H1 (cell line): Measurements from ENCODE around the gene EXD2. TPM values are rescaled to one million over a fixed set of nuclear protein-coding genes. Genes with fewer than 3 reads are reported as not detected.
A peak's percentile ranks its signal among the peaks of the same experiment; 100 is the strongest.

Source experiments
- CTCF ChIA-PET: fragments of 300-600 bp; sonication (Branson Sonifier 250); formaldehyde crosslinking; loops from one replicate; lab custom pipeline; 2021; ENCODE audit not compliant: partially characterized antibody; lab: Charles Lee
- POLR2A ChIA-PET: fragments of 300-600 bp; sonication (Branson Sonifier 250); formaldehyde crosslinking; loops from one replicate; lab custom pipeline; 2021; ENCODE audit warnings: inconsistent platforms; ENCODE audit not compliant: partially characterized antibody; lab: Charles Lee
- DNase-seq, 2 experiments: peaks; one replicate each; pipeline versions ENCODE4 v3.0.0 to v3.0.0-alpha.2; 2010 to 2022; ENCODE audit warnings: low spot score in 2 of 2, low read depth in 1 of 2, mixed read lengths in 1 of 2
- FAIRE-seq: peaks from 2 replicates; lab custom pipeline; 2011; peaks lifted over from hg19 to GRCh38; lab: Jason Lieb, UNC
- H2AFZ ChIP-seq: 2 replicates; pipeline ENCODE4 v1.8.1; 2012; ENCODE audit warnings: low read length, inconsistent platforms
- H2AK5ac ChIP-seq: 2 replicates; pipeline ENCODE4 v1.6.1; 2013; ENCODE audit warnings: low read depth, low read length
- H2BK120ac ChIP-seq: replicated peaks from 2 replicates; pipeline ENCODE3; 2013; ENCODE audit warnings: low read depth, low read length, inconsistent platforms
- H2BK12ac ChIP-seq: 2 replicates; pipeline ENCODE4 v1.6.1; 2013; ENCODE audit warnings: low read depth, low read length
- H2BK15ac ChIP-seq: 2 replicates; pipeline ENCODE4 v1.6.1; 2013; ENCODE audit warnings: low read length
- H2BK20ac ChIP-seq: 2 replicates; pipeline ENCODE4 v1.6.1; 2013; ENCODE audit warnings: low read length
- H2BK5ac ChIP-seq: 2 replicates; pipeline ENCODE4 v1.6.1; 2013; ENCODE audit warnings: low read depth, low read length
- H3K14ac ChIP-seq: 2 replicates; pipeline ENCODE4 v1.6.1; 2013; ENCODE audit warnings: inconsistent platforms; ENCODE audit not compliant: insufficient read length
- H3K18ac ChIP-seq: 2 replicates; pipeline ENCODE4 v1.6.1; 2013; ENCODE audit warnings: low read length; ENCODE audit errors: extremely low read depth
- H3K23ac ChIP-seq: 2 replicates; pipeline ENCODE4 v1.6.1; 2013; ENCODE audit warnings: inconsistent platforms; ENCODE audit not compliant: insufficient read length
- H3K23me2 ChIP-seq: 2 replicates; pipeline ENCODE4 v1.6.1; 2013; ENCODE audit warnings: low read depth, low read length
- H3K27ac ChIP-seq: 2 replicates; pipeline ENCODE4 v1.6.1; 2011; ENCODE audit warnings: low read depth, low read length, inconsistent platforms
- H3K27me3 ChIP-seq, 4 experiments: replicated peaks in 1 of 4; 1 replicate in 1 of 4; 2 replicates in 3 of 4; pipeline versions ENCODE4 v1.6.1 to v1.8.1; 2011 to 2013; ENCODE audit warnings: low read length in 3 of 4, mild to moderate bottlenecking in 3 of 4, inconsistent platforms in 2 of 4, mixed read lengths in 2 of 4, moderate library complexity in 1 of 4; ENCODE audit not compliant: control insufficient read depth in 3 of 4, insufficient read depth in 3 of 4; ENCODE audit errors: extremely low read depth in 1 of 4
- H3K36me3 ChIP-seq, 4 experiments: 2 replicates each; pipeline versions ENCODE4 v1.6.1 to v1.8.1; 2011 to 2013; ENCODE audit warnings: mild to moderate bottlenecking in 4 of 4, low read length in 3 of 4, moderate library complexity in 2 of 4, control low read depth in 1 of 4, inconsistent platforms in 1 of 4; ENCODE audit not compliant: insufficient read depth in 4 of 4, control insufficient read depth in 2 of 4
- H3K4ac ChIP-seq: replicated peaks from 2 replicates; pipeline ENCODE3; 2013; ENCODE audit warnings: low read length, low read depth, mixed read lengths, inconsistent platforms; ENCODE audit not compliant: insufficient read length
- H3K4me1 ChIP-seq, 4 experiments: replicated peaks in 1 of 4; 1 replicate in 1 of 4; 2 replicates in 3 of 4; pipeline versions ENCODE4 v1.6.1 to v1.8.1; 2011 to 2013; ENCODE audit warnings: low read length in 3 of 4, inconsistent platforms in 2 of 4, mixed read lengths in 1 of 4; ENCODE audit not compliant: insufficient read depth in 4 of 4, control insufficient read depth in 3 of 4
- H3K4me2 ChIP-seq, 2 experiments: 2 replicates each; pipeline versions ENCODE4 v1.6.1 to v1.8.1; 2011 to 2013; ENCODE audit warnings: low read depth in 2 of 2, low read length in 2 of 2, control low read depth in 1 of 2, inconsistent platforms in 1 of 2, mild to moderate bottlenecking in 1 of 2; ENCODE audit not compliant: insufficient read depth in 1 of 2
- H3K4me3 ChIP-seq, 4 experiments: fragments of 200-600, 300-600 bp in 1 of 4; sonication (generic), shearing (Covaris generic), sonication (Bioruptor Twin) in 1 of 4; 2 replicates each; pipeline versions ENCODE4 v1.5.1 to v1.8.1; 2011 to 2016; ENCODE audit warnings: low read length in 4 of 4, low read depth in 3 of 4, control low read depth in 2 of 4, inconsistent platforms in 2 of 4, mild to moderate bottlenecking in 2 of 4, mixed read lengths in 1 of 4, moderate library complexity in 1 of 4; ENCODE audit not compliant: insufficient read depth in 2 of 4; ENCODE audit errors: extremely low read depth in 1 of 4
- H3K56ac ChIP-seq: replicated peaks from 2 replicates; pipeline ENCODE3; 2013; ENCODE audit warnings: low read depth, mild to moderate bottlenecking, mixed read lengths, low read length, inconsistent platforms; ENCODE audit not compliant: insufficient read length
- H3K79me1 ChIP-seq: 2 replicates; pipeline ENCODE4 v1.6.1; 2013; ENCODE audit warnings: low read depth, low read length, control low read depth
- H3K79me2 ChIP-seq, 2 experiments: 2 replicates each; pipeline versions ENCODE4 v1.6.1 to v1.8.1; 2012 to 2013; ENCODE audit warnings: low read length in 2 of 2, mild to moderate bottlenecking in 2 of 2, inconsistent platforms in 1 of 2; ENCODE audit not compliant: insufficient read depth in 2 of 2, control insufficient read depth in 1 of 2
- H3K9ac ChIP-seq, 4 experiments: replicated peaks in 1 of 4; 1 replicate in 1 of 4; 2 replicates in 3 of 4; pipeline versions ENCODE4 v1.6.1 to v1.8.1; 2011 to 2013; ENCODE audit warnings: low read depth in 3 of 4, low read length in 3 of 4, control low read depth in 2 of 4, mild to moderate bottlenecking in 2 of 4, moderate library complexity in 2 of 4, inconsistent platforms in 1 of 4; ENCODE audit errors: extremely low read depth in 1 of 4
- H3K9me3 ChIP-seq, 2 experiments: 2 replicates each; pipeline versions ENCODE4 v1.6.1 to v1.8.1; 2012 to 2013; ENCODE audit warnings: mild to moderate bottlenecking in 2 of 2, moderate library complexity in 2 of 2, control low read depth in 1 of 2, inconsistent platforms in 1 of 2, low read depth in 1 of 2, low read length in 1 of 2, mixed read lengths in 1 of 2; ENCODE audit not compliant: insufficient read depth in 2 of 2
- H4K20me1 ChIP-seq, 2 experiments: replicated peaks in 1 of 2; 2 replicates each; pipeline versions ENCODE3 to v1.8.1; 2011 to 2013; ENCODE audit warnings: inconsistent platforms in 2 of 2, low read length in 2 of 2, mild to moderate bottlenecking in 1 of 2; ENCODE audit not compliant: insufficient read depth in 2 of 2, control insufficient read depth in 1 of 2
- H4K5ac ChIP-seq: 2 replicates; pipeline ENCODE4 v1.6.1; 2013; ENCODE audit warnings: low read length, low read depth, mixed read lengths, inconsistent platforms; ENCODE audit not compliant: insufficient read length
- H4K8ac ChIP-seq: 2 replicates; pipeline ENCODE4 v1.8.0; 2013; ENCODE audit warnings: mild to moderate bottlenecking, moderate library complexity, low read length, inconsistent platforms; ENCODE audit not compliant: insufficient read depth; ENCODE audit errors: extremely low read depth
- H4K91ac ChIP-seq: replicated peaks from 2 replicates; pipeline ENCODE3; 2013; ENCODE audit warnings: low read length, mixed read lengths, inconsistent platforms; ENCODE audit not compliant: insufficient read length
- CBX5 ChIP-seq: fragments of 300-800, 300-1000 bp; sonication (generic); IDR thresholded peaks from 2 replicates; pipeline ENCODE4 v1.7.1; 2016; ENCODE audit warnings: antibody characterized with exemption, low read length, low read depth
- CTCF ChIP-seq, 3 experiments: IDR thresholded peaks; 1 replicate in 2 of 3; 2 replicates in 1 of 3; pipeline versions ENCODE4 v1.5.1 to v1.6.1; 2011; ENCODE audit warnings: low read length in 3 of 3, mild to moderate bottlenecking in 3 of 3, inconsistent platforms in 2 of 3, low read depth in 1 of 3, moderate library complexity in 1 of 3; ENCODE audit not compliant: insufficient read depth in 1 of 3; ENCODE audit errors: control extremely low read depth in 1 of 3
- RAD21 ChIP-seq, 2 experiments: IDR thresholded peaks in 1 of 2; conservative IDR thresholded peaks in 1 of 2; 2 replicates each; pipeline ENCODE4 v1.6.1; 2011; ENCODE audit warnings: low read depth in 2 of 2, low read length in 2 of 2, improper control_type of control experiment in 1 of 2, inconsistent platforms in 1 of 2, mild to moderate bottlenecking in 1 of 2, moderate library complexity in 1 of 2
- WGBS, 2 experiments: shearing (Covaris generic) in 1 of 2; methylation state at CpG; one replicate each; pipeline versions ENCODE4 v1.1.6 to v1.1.7; 2013 to 2015; ENCODE audit warnings: low lambda C conversion rate in 2 of 2, mixed read lengths in 2 of 2, inconsistent platforms in 1 of 2, low coverage in 1 of 2, missing lambda C conversion rate in 1 of 2; ENCODE audit not compliant: insufficient replicate concordance in 2 of 2, insufficient coverage in 1 of 2, insufficient read length in 1 of 2; ENCODE audit errors: extremely low coverage in 1 of 2, missing lambda C conversion rate in 1 of 2; 5-methylcytosine and 5-hydroxymethylcytosine counted together
- polyA plus RNA-seq, 7 experiments: library from polyadenylated mRNA; depleted of rRNA in 3 of 7; stranded (reverse) in 5 of 7; unstranded in 2 of 7; fragments of >200 nt in 5 of 7; fragments of 200-250 nt in 2 of 7; gene quantifications; 1 replicate in 5 of 7; 2 replicates in 1 of 7; 4 replicates in 1 of 7; pipeline versions ENCODE4 v1.2.1 to v1.2.3, GENCODE V29; 2011 to 2013; ENCODE audit warnings: missing spikeins in 2 of 7, mixed read lengths in 2 of 7
- total RNA-seq: library from RNA; stranded (reverse); fragmentation: NEBNext Ultra II Directional; extraction: Animal tissue kit (Norgen Biotek cat#: 25700); gene quantifications from 2 replicates; pipeline ENCODE4 v1.2.1, GENCODE V29; 2021

EXD2 gene
- total and polyA plus RNA-seq, 2 of the 8 experiments (the other 6 are each of a cell fraction or from before 2014, with no cell fraction given), result 11.9 to 25.9 TPM

DNA sequence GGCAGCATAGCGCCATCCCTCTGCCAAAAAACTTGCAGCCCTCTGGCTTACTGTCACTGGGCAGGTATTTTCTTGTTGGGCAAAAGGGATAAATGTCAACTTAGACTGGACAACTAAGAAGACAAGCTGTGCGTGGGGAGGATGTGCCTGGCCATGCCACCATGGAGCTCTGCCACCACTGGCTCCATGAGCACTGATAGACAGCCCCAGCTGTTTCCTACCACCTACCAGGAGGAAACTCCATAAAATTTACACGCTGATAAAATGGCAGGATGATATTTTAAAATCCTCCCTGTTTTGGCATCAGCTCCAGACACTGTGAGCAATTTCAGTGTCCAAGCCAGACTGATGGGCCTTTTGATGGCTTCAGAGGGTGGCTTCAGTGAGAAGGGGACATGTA lies 61.6 kb downstream of the EXD2 start:
- Histone ChIP-seq H3K4me3 (no peak overlapping the region), H2BK15ac (no peak overlapping the region), H3K79me2 (no peaks in the 10 kb centered on the region), H3K4me1 (no peaks in the 10 kb centered on the region; a peak in 1 of 7 replicates), H3K18ac (no peak overlapping the region), H3K14ac (no peak overlapping the region), H3K36me3 (no peaks in the 10 kb centered on the region), H2BK120ac (no peak overlapping the region), H2AFZ (no peak overlapping the region), H3K27me3 (peaks cover 3 to 13% (median 11%) of the 10 kb centered on the region in 4 experiments), H3K56ac (no peak overlapping the region), H3K79me1 (no peaks in the 10 kb centered on the region), H3K4ac (no peak overlapping the region), H3K23ac (no peak overlapping the region), H2AK5ac (no peak overlapping the region), H3K9ac (no peak overlapping the region), H4K91ac (no peak overlapping the region), H4K5ac (no peak overlapping the region), H2BK20ac (no peak overlapping the region), H3K4me2 (no peak overlapping the region), H2BK12ac (no peak overlapping the region), H4K8ac (no peak overlapping the region), H2BK5ac (no peak overlapping the region), H4K20me1 (peaks cover 0 to 1% of the 10 kb centered on the region in 2 experiments), H3K27ac (no peak overlapping the region), H3K23me2 (no peaks in the 10 kb centered on the region; the same call in 1 of the 2 replicates), H3K9me3 (no peaks in the 10 kb centered on the region; a peak in 1 of 4 replicates)
- FAIRE-seq, result no peak
- CTCF ChIA-PET, result interaction anchor here (0.6 to 2.1 kb wide), 13 partner anchors 10 to 207 kb away, joined by 3 to 10 read pairs (median 4); no protein-coding TSS in a partner anchor
- 74% methylated on average over 3 of the region's 3 CpGs; no CpG with 5 or more reads in 1 of the 2 experiments for WGBS, 2 experiments
- POLR2A ChIA-PET, result no interaction called here
- DNase-seq, result no peak
- peak in 2 of 3 experiments; percentile 1 to 27; a peak in 3 of 4 replicates for TF ChIP-seq CTCF (IDR thresholded peaks at IDR 0.05; ENCODE audit: control extremely low read depth in 1 of 3, insufficient read depth in 1 of 3, low read depth in 1 of 3, low read length in 3 of 3)
- 0 out of 4 replicates have a peak, but pooled peaks of 1 of the 2 experiments have one; percentile 25 for TF ChIP-seq RAD21 (IDR thresholded peaks at IDR 0.05 in 1 of 2, conservative IDR thresholded peaks at IDR 0.05 in 1 of 2; ENCODE audit: low read depth in 2 of 2, low read length in 2 of 2)
- TF ChIP-seq CBX5, result no peak
